Bronchial epithelial cell (primary cell): ENCODE results near the gene PTGS1. TPM values are rescaled to one million over a fixed set of nuclear protein-coding genes. Genes with fewer than 3 reads are reported as not detected.

Experiments used
- DNase-seq: peaks from one replicate; pipeline ENCODE4 v3.0.0-alpha.2; 2010; ENCODE audit warnings: low read depth
- FAIRE-seq: peaks from 2 replicates; lab custom pipeline; 2011; peaks lifted over from hg19 to GRCh38; lab: Jason Lieb, UNC
- H3K27me3 ChIP-seq: 2 replicates; pipeline ENCODE4 v1.5.1; 2011; ENCODE audit warnings: low read length; ENCODE audit not compliant: control insufficient read depth, insufficient read depth
- H3K36me3 ChIP-seq: 2 replicates; pipeline ENCODE4 v1.5.1; 2011; ENCODE audit warnings: low read length; ENCODE audit not compliant: control insufficient read depth, insufficient read depth
- H3K4me3 ChIP-seq: 2 replicates; pipeline ENCODE4 v1.5.1; 2011; ENCODE audit warnings: mild to moderate bottlenecking, low read depth, low read length, control low read depth
- CTCF ChIP-seq: IDR thresholded peaks from 2 replicates; pipeline ENCODE4 v1.5.1; 2011; ENCODE audit warnings: mild to moderate bottlenecking, moderate library complexity, low read length, control low read depth, inconsistent platforms; ENCODE audit not compliant: insufficient read depth, severe bottlenecking
- total RNA-seq: library from RNA; depleted of rRNA; stranded (reverse); fragments of >200 nt; gene quantifications from 2 replicates; pipeline ENCODE4 v1.2.1, GENCODE V29; 2014

Gene PTGS1
- total RNA-seq, 1 donor from 2014 or later = 1.3 TPM

- DNase-seq = peak; percentile 10
- no peak for TF ChIP-seq CTCF
- Histone ChIP-seq H3K36me3 (no peaks in the 10 kb centered on the region), H3K27me3 (no peaks in the 10 kb centered on the region), H3K4me3 (no peak overlapping the region)
- no peak for FAIRE-seq
These were observed 47.2 kb downstream of the PTGS1 start for GRCh38 chr9:122418016-122418415.

GRCh38 chr9:122420315-122420714 lies 49.5 kb downstream of the PTGS1 start:
- no peak for TF ChIP-seq CTCF
- no peak for FAIRE-seq
- no peak for DNase-seq

GRCh38 chr9:122425087-122425486 lies 54.3 kb downstream of the PTGS1 start:
- DNase-seq = no peak
- Histone ChIP-seq H3K4me3 (no peak overlapping the region), H3K27me3 (no peaks in the 10 kb centered on the region), H3K36me3 (no peaks in the 10 kb centered on the region)
- FAIRE-seq = no peak
- no peak for TF ChIP-seq CTCF

More at GRCh38 chr9:122420315-122420714, 49.5 kb downstream of the PTGS1 start:
- Histone ChIP-seq H3K36me3 (no peaks in the 10 kb centered on the region), H3K4me3 (no peak overlapping the region), H3K27me3 (no peaks in the 10 kb centered on the region)

GRCh38 chr9:122426723-122427122 lies 55.9 kb downstream of the PTGS1 start:
- TF ChIP-seq CTCF = no peak
- FAIRE-seq (no peak), DNase-seq (no peak)
- H3K36me3 ChIP-seq = no peaks in the 10 kb centered on the region
- no peaks in the 10 kb centered on the region for H3K27me3 ChIP-seq
- H3K4me3 ChIP-seq = no peak overlapping the region

- DNase-seq (no peak), FAIRE-seq (no peak)
- no peak for TF ChIP-seq CTCF
- H3K27me3 ChIP-seq = no peaks in the 10 kb centered on the region
- H3K4me3 ChIP-seq = no peak overlapping the region
- H3K36me3 ChIP-seq = no peaks in the 10 kb centered on the region
These were observed 71.7 kb downstream of the PTGS1 start for GRCh38 chr9:122442568-122442967.

GRCh38 chr9:122444041-122444733 lies 73.4 kb downstream of the PTGS1 start:
- H3K27me3 ChIP-seq = no peaks in the 10 kb centered on the region
- no peak for DNase-seq
- FAIRE-seq = no peak
- H3K36me3 ChIP-seq = no peaks in the 10 kb centered on the region
- no peak overlapping the region for H3K4me3 ChIP-seq
- TF ChIP-seq CTCF = no peak
